PFSK-1 (cell line): ENCODE measurements around the gene COL4A2.

Experiments
- POLR2AphosphoS5 ChIP-seq: IDR thresholded peaks from 2 replicates; pipeline ENCODE4 v1.6.1; 2012; ENCODE audit warnings: low read depth, mild to moderate bottlenecking, control low read depth, low read length, moderate library complexity
- SIN3A ChIP-seq: IDR thresholded peaks from 2 replicates; pipeline ENCODE4 v1.6.1; 2012; ENCODE audit warnings: mild to moderate bottlenecking, low read length, moderate library complexity, borderline replicate concordance; ENCODE audit not compliant: insufficient read depth
- TAF1 ChIP-seq: IDR thresholded peaks from 2 replicates; pipeline ENCODE4 v1.6.1; 2012; ENCODE audit warnings: low read length, control low read depth, borderline replicate concordance; ENCODE audit not compliant: insufficient read depth
- TF ChIP-seq, protein P1 (sequence below), 2 experiments: IDR thresholded peaks; 2 replicates each; pipeline versions ENCODE4 v1.6.1 to v1.8.0; 2011 to 2012; ENCODE audit warnings: low read depth in 2 of 2, low read length in 2 of 2, control low read depth in 1 of 2, inconsistent platforms in 1 of 2, mild to moderate bottlenecking in 1 of 2, moderate library complexity in 1 of 2; ENCODE audit not compliant: insufficient read depth in 1 of 2

GRCh38 chr13:110412132-110412914, 105.2 kb downstream of the COL4A2 start:
- TF ChIP-seq POLR2AphosphoS5 (no peak), TAF1 (no peak), SIN3A (no peak)
- TF ChIP-seq, protein P1, sequence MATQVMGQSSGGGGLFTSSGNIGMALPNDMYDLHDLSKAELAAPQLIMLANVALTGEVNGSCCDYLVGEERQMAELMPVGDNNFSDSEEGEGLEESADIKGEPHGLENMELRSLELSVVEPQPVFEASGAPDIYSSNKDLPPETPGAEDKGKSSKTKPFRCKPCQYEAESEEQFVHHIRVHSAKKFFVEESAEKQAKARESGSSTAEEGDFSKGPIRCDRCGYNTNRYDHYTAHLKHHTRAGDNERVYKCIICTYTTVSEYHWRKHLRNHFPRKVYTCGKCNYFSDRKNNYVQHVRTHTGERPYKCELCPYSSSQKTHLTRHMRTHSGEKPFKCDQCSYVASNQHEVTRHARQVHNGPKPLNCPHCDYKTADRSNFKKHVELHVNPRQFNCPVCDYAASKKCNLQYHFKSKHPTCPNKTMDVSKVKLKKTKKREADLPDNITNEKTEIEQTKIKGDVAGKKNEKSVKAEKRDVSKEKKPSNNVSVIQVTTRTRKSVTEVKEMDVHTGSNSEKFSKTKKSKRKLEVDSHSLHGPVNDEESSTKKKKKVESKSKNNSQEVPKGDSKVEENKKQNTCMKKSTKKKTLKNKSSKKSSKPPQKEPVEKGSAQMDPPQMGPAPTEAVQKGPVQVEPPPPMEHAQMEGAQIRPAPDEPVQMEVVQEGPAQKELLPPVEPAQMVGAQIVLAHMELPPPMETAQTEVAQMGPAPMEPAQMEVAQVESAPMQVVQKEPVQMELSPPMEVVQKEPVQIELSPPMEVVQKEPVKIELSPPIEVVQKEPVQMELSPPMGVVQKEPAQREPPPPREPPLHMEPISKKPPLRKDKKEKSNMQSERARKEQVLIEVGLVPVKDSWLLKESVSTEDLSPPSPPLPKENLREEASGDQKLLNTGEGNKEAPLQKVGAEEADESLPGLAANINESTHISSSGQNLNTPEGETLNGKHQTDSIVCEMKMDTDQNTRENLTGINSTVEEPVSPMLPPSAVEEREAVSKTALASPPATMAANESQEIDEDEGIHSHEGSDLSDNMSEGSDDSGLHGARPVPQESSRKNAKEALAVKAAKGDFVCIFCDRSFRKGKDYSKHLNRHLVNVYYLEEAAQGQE (IDR thresholded peaks at IDR 0.05; ENCODE audit: insufficient read depth in 1 of 2, low read depth in 2 of 2, low read length in 2 of 2) = no peak
